OCI-M2 (cell line): ENCODE measurements around the gene RPS4Y2.

Source experiments
- DNase-seq: peaks from one replicate; lab custom pipeline; 2025; ENCODE audit not compliant: unreplicated experiment; lab: John Stamatoyannopoulos, UW

The RPS4Y2 gene

GRCh38 chrY:20755808-20756207 lies at the start of gene RPS4Y2:
RPS4Y2 (plus strand) TSS chrY:20756108; CDS start chrY:20756164, 56 bp downstream.
- DNase-seq = no peak

- DNase-seq = no peak
These were observed 41.5 kb upstream of the RPS4Y2 start for GRCh38 chrY:20714391-20714790.

DNA sequence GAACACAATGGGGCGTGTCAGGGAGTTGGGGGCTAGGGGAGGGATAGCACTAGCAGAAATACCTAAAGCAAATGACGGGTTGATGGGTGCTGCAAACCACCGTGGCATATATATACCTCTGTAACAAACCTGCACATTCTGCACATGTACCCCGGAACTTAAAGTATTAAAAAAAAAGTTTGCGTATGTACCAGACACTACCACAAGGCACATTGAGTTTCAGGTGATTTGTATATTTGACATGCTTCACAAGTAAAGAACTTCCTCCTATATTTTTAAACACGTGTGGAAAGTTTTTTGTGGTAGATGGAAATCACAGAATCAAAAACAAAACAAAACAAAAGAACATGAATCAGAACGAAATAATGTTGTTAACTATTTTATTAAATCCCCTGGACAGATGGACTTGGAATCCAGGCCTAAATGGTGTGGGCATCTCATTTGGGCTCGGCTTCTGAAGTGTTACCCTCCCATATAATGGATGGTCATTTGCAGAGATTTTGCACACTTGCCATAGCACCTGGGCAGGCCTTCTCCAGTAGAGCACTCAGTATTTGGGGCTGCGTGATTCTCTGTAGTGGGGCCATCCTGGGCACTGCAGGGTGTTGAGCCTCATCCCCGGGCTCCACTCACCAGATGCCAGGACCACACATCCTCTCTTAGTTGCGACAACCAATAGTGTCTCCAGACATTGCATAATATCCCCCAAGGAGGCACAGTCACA lies 29.6 kb upstream of the RPS4Y2 start:
- no peak for DNase-seq

GRCh38 chrY:20735200-20735599 lies 20.7 kb upstream of the RPS4Y2 start:
- DNase-seq = no peak

DNA sequence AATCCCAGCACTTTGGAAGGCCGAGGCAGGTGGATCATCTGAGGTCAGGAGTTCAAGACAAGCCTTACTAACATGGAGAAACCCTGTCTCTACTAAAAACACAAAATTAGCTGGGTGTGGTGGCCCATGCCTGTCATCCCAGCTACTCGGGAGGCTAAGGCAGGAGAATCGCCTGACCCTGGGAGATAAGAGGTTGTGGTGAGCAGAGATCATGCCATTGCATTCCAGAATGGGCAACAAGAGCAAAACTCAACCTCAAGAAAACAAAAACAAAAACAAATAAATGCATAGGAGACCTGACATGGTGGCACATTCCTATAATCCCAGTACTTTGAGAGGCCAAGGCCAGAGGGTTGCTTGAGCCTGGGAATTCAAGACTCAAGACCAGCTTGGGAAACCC lies 16.1 kb upstream of the RPS4Y2 start:
- DNase-seq = no peak

DNA sequence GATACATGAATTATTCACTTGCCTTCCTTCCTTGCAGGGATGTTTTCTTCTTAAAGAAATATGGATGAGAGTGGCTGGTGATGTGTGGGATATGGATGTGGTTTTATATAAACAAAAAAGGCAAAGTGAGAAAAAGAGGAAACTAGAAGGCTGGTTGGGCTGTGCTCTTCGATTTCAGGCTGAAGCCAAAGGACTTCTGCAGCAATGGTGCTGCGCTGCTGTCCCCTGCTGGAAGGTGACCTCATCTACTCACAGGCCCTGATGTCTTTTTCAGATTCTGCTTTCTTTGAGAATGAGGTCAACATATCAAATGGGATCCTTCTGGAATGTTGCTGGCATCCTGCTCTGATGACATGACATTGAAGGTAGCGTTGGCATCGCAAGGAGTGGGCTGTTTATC lies 15.3 kb upstream of the RPS4Y2 start:
- no peak for DNase-seq

DNA sequence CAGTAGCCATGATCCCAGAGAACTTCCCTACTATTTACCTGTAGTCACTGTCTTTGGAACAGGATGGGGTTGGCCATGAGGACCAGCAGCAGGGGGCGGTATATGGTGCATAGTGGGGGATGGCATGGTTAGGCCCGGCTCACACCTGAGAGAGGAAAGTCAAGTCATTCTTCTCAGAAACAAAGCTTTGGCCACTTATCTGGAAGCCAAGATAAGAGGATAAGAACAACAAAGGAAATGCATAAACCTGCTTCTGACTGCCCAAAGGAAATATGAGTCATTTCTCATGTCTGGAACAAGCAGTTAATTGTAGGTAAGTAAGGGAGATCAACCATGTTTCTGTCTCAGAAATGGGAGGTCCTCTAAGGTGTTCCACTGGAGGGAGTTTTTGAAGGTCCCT lies 10.8 kb upstream of the RPS4Y2 start:
- no peak for DNase-seq

DNA sequence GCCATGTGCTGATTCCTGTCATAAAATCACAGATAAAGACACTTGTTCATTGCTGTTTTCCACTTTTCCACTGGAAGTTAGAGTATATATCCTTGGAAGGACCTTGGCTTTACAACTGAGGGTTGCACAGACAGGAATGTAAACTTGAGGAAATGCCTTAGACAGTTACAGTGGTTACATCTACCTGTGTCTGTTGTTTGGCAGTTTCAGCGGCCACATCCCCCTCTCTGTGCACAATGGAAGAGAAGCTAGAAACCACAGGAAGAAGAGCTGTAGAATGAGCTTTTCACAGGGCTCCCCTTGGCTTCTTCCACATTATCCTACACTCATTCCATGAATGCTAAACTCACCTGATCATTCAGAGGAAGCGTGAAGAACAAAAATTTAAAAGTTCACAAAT lies 9.0 kb upstream of the RPS4Y2 start:
- DNase-seq = no peak

DNA sequence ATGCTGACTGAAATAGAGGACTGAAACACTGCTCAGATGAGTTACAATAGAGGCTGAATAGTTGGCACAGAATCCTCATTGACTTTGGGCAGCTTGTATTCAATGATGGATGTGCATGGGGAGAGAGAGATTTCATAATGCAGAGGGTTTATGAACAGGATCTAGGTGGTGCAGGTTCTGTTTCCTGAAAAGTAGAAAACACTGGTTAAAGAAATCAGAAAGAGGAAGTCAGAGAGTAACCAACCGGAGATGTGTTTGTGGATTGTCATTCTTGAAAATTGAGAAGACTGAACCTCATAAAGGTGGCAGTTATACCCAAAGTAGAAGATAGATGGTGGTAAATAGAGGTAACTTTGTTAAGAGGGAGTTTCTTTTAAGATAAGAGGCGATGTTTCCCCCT lies 8.0 kb downstream of the RPS4Y2 start:
- DNase-seq = no peak

DNA sequence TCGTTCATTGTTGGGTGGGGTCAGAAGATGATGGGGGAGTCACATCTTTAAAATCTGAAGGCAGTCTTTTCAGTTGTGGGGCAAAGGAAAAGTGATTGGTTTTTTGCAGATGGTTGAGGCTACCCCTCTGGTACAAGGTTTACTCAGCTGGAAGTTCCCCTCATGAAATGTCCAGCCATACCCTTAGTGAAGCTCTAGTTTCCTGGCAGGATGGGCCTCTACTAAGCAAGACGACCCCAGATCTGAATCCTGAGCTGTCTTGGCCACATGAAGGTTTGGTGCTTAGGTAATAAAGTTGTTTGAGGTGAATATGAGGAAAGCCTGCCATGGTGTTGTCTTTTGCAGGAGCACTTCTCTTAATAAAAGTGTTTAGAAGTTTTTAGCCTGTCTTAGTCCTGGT lies 9.2 kb downstream of the RPS4Y2 start:
- no peak for DNase-seq

DNA sequence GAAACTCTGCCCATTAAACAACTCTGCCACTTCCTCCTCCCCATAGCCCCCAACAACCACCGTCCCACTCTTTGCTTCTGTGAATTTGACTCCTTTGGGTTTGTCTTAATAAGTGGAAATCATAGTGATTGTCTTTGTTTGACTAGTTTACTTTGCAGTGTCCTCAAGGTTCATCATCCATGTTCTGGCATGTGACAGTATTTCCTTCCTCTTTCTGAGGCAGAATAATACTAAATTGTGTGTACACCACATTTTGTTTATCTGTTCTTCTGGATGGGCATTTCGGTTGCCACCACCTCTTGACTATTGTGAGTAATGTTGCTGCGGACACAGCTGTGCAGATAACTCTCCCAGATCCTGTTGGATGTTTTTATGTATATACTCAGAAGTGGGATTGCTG lies 14.8 kb downstream of the RPS4Y2 start:
- DNase-seq = no peak

- DNase-seq = no peak
These were observed 20.2 kb downstream of the RPS4Y2 start for GRCh38 chrY:20776104-20776503.

GRCh38 chrY:20780104-20780654 lies 24.3 kb downstream of the RPS4Y2 start:
- DNase-seq = no peak

DNA sequence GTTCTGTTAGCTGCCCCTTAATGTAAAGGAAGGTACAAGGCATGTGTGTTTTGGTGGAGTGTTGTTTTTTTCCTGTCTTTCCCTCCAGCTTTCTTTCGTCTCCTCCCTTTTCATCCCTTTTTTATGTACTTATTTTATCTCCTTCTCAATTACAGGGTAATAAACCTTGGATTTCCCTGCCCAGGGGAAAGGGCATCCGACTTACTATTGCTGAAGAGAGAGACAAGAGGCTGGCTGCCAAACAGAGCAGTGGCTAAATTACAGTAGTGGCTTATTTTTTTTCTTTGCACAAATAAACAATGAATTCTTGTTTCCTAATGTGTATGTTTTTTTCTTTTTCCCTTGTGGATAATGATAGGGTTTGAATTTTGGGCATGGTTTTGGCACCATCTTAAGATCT lies 24.9 kb downstream of the RPS4Y2 start:
- no peak for DNase-seq

DNA sequence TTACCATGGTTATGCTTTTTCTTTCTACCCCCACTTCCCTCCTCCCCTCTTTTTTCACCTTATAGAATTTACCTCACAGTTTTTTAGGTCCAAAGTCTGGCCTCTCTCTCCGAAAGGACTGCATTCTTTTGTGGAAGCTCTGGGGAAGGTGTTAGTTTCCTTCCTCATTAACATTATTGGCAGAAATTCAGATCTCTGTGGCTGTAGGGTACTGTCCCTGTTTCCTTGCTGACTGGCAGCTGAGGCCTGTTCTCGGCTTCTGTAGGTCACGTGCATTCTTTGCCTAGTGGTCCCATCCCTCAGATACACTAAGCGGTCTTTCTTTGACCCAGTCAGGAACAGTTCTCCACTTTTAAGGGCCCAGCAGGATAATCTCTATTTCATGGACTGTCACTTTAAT lies 25.5 kb downstream of the RPS4Y2 start:
- no peak for DNase-seq

DNA sequence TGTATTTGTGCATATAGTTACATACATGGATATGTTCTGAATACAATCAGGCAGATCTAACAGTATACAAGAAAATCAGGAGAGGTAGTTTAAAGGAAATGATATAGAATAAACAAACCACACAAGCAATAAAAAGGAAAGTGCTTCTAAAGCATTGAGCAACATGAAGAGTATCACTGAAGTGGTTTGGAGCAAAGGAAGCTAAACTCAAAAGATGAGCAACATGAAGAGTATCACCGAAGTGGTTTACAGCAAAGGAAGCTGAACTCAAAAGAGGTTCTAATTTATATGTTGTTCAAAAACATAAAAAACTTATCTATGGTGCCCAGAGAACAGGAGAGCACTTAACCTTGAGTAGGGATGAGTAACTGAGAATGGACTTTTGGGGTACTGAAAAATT lies 29.1 kb downstream of the RPS4Y2 start:
- no peak for DNase-seq

- no peak for DNase-seq
These were observed 31.2 kb downstream of the RPS4Y2 start for GRCh38 chrY:20787076-20787475.

GRCh38 chrY:20798351-20799049 lies 42.6 kb downstream of the RPS4Y2 start:
- no peak for DNase-seq

DNA sequence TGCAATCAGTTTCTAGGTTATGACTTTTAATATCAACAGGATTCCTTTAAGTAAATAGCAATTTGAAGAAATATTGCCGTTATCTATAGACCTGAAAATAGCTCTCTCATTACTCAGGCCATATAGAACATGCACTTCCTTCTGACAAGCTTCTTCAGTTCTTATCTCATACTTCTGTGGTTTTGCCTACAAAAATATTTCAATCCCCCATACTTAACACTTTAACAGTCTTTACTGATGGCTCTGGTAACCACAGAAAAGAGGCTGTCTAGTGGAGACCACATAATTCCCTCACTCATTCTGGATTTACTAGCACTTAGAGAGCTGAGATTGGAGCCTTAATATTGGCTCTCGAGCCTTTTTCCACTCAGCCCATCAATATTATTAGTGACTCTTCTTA lies 46.8 kb downstream of the RPS4Y2 start:
- no peak for DNase-seq

DNA sequence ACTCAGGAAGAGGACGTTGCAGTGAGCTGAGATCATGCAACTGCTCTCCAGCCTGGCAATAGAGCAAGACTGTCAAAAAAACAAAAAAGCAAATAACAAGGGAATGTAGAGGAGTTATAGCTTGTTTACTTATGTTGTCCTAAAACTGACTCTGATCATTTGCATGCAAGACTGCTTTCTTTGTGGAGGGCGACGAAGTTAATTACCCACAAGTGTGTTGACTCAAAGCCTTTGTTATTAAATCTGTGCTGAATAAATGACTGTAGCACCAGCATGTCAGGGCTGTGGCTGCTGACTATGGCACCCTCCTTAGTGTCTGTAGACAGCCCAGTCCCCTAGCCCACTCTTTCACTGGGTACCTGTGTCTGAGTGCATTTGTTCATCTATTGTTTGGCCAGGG lies 50.3 kb downstream of the RPS4Y2 start:
- DNase-seq = no peak

- no peak for DNase-seq
These were observed 57.6 kb downstream of the RPS4Y2 start for GRCh38 chrY:20813459-20813858.

- DNase-seq = no peak
These were observed 58.9 kb downstream of the RPS4Y2 start for GRCh38 chrY:20814794-20815193.

DNA sequence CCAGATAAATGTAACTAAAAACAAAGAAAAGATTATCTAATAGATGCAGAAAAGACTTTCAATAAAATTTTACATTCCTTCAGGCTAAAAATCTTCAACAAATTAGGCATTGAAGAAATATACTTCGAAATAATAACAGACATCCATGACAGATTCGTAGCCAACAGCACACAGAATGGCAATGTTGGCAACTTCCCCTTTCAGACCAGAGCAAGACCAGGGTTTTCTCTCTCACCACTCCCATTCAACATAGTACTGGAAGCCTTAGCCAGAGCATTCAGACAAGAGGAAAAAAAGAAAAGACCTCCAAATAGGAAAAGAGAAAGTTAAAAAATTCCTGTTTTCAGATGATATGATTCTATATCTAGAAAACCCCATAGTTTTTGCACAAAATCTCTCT lies 61.2 kb downstream of the RPS4Y2 start:
- no peak for DNase-seq
